ENCODE results near the gene PACRG. TPM values are rescaled to one million over a fixed set of nuclear protein-coding genes. Genes with fewer than 3 reads are reported as not detected.

The PACRG gene
- total and polyA plus RNA-seq, 2 of the 4 experiments (the other 2 are of a cell fraction), result not detected

GRCh38 chr6:162854734-162855191, 127.0 kb downstream of the PACRG start:
- Histone ChIP-seq H3K4me1 (ENCODE audit: control insufficient read depth, insufficient read depth, low read length) (no peaks in the 10 kb centered on the region), H3K4ac (ENCODE audit: low read depth, low read length) (no peak overlapping the region), H2AFZ (replicated peaks; ENCODE audit: low read length, poor library complexity) (no peak overlapping the region), H3K56ac (ENCODE audit: extremely low read depth, insufficient read depth, low read length) (no peak overlapping the region), H4K8ac (ENCODE audit: low read depth in 2 of 2, low read length in 2 of 2) (no peak overlapping the region), H3K9me1 (ENCODE audit: insufficient read depth, low read length) (no peaks in the 10 kb centered on the region), H3K14ac (replicated peaks; ENCODE audit: low read depth, low read length) (no peak overlapping the region), H2AK9ac (replicated peaks; ENCODE audit: low read depth, low read length, poor library complexity) (no peak overlapping the region), H3K79me1 (ENCODE audit: low read depth in 1 of 2, low read length in 2 of 2) (no peaks in the 10 kb centered on the region), H2AK5ac (ENCODE audit: low read depth, low read length) (no peak overlapping the region), H4K5ac (ENCODE audit: low read depth, low read length) (no peak overlapping the region), H2BK5ac (ENCODE audit: low read depth, low read length, poor library complexity, severe bottlenecking) (no peak overlapping the region), H3K9me3 (ENCODE audit: control insufficient read depth, insufficient read depth, low read length) (no peaks in the 10 kb centered on the region), H3K4me2 (ENCODE audit: low read depth, low read length) (no peak overlapping the region), H2BK15ac (ENCODE audit: low read depth, low read length) (no peak overlapping the region), H3K27ac (ENCODE audit: insufficient read depth, low read length) (no peak overlapping the region), H3K36me3 (ENCODE audit: control insufficient read depth, insufficient read depth, low read length) (no peaks in the 10 kb centered on the region), H2BK20ac (ENCODE audit: low read depth, low read length) (no peak overlapping the region), H3K27me3 (ENCODE audit: control insufficient read depth, insufficient read depth, low read length) (no peaks in the 10 kb centered on the region), H2BK120ac (ENCODE audit: low read depth, low read length) (no peak overlapping the region), H3K4me3 (ENCODE audit: insufficient read depth, low read depth, low read length) (no peak overlapping the region), H4K20me1 (ENCODE audit: insufficient read depth, low read length) (no peaks in the 10 kb centered on the region), H3K18ac (ENCODE audit: low read depth, low read length) (no peak overlapping the region), H4K91ac (ENCODE audit: insufficient read depth, low read depth, low read length) (no peak overlapping the region), H3K9ac (ENCODE audit: low read depth, low read length) (no peak overlapping the region), H3K23ac (ENCODE audit: low read depth, low read length) (no peak overlapping the region)
- CTCF ChIA-PET, result interaction anchor here (0.6 kb wide), 1 partner anchor 1050 kb away, joined by 3 read pairs; no protein-coding TSS in a partner anchor
- DNase-seq (no peak), ATAC-seq (ENCODE audit: low read depth) (no peak)
- no TSS peak for BruUV-seq (replicated peaks)
- 72% methylated on average over 11 of the region's 20 CpGs; no CpG with 5 or more reads in 1 of the 2 experiments for WGBS, 2 experiments (ENCODE audit: extremely low coverage in 2 of 2, insufficient read length in 1 of 2)
- POLR2A ChIA-PET (ENCODE audit: unreplicated experiment), result no interaction called here
- dilution Hi-C loops (cut with HindIII; ENCODE audit: low sequenced_read_pairs, unreplicated experiment) (no loop called here), intact Hi-C loops (cut with micrococcal nuclease) (loop anchor here (10.0 kb wide), 1 partner anchor 1100 kb away; no protein-coding TSS in a partner anchor), in situ Hi-C loops (cut with MboI; ENCODE audit: low sequenced_read_pairs) (no loop called here)
- TF ChIP-seq POLR2A (IDR thresholded peaks at IDR 0.05; ENCODE audit: low read depth, low read length) (no peak), RFX5 (IDR thresholded peaks at IDR 0.05; ENCODE audit: low read depth, low read length) (no peak), MAFK (IDR thresholded peaks at IDR 0.05; ENCODE audit: low read depth, low read length) (no peak), SMC3 (IDR thresholded peaks at IDR 0.05; ENCODE audit: low read depth, low read length) (no peak), FOS (IDR thresholded peaks at IDR 0.05; ENCODE audit: low read depth, low read length) (no peak), ELK1 (IDR thresholded peaks at IDR 0.05; ENCODE audit: borderline replicate concordance, low read depth, low read length) (no peak), CHD1 (IDR thresholded peaks at IDR 0.05; ENCODE audit: low read depth, low read length) (no peak)
